Endodermal cell (in vitro differentiated cells): ENCODE data around the gene BARX1. TPM values are rescaled to one million over a fixed set of nuclear protein-coding genes. Genes with fewer than 3 reads are reported as not detected.

Experiments
- DNase-seq: peaks from one replicate; pipeline ENCODE4 v3.0.0-alpha.2; 2017
- H3K27ac ChIP-seq: 2 replicates; pipeline ENCODE4 v1.5.1; 2013; ENCODE audit warnings: mild to moderate bottlenecking, low read depth, low read length, moderate library complexity
- H3K27me3 ChIP-seq: 2 replicates; pipeline ENCODE4 v1.6.1; 2013; ENCODE audit warnings: mild to moderate bottlenecking, low read length, moderate library complexity; ENCODE audit not compliant: insufficient read depth, control insufficient read depth, poor library complexity, severe bottlenecking
- H3K36me3 ChIP-seq: 2 replicates; pipeline ENCODE4 v1.7.0; 2013; ENCODE audit warnings: mild to moderate bottlenecking, low read length, moderate library complexity; ENCODE audit not compliant: control insufficient read depth, insufficient read depth
- H3K4me1 ChIP-seq: one replicate; pipeline ENCODE4 v1.7.0; 2013; ENCODE audit warnings: low read length; ENCODE audit not compliant: control insufficient read depth, insufficient read depth
- H3K4me3 ChIP-seq: 2 replicates; pipeline ENCODE4 v1.5.1; 2013; ENCODE audit warnings: mild to moderate bottlenecking, low read length, moderate library complexity
- H3K9ac ChIP-seq: 2 replicates; pipeline ENCODE4 v1.6.1; 2013; ENCODE audit warnings: mild to moderate bottlenecking, low read length, moderate library complexity; ENCODE audit not compliant: poor library complexity, severe bottlenecking; ENCODE audit errors: extremely low read depth
- H3K9me3 ChIP-seq: 2 replicates; pipeline ENCODE4 v1.6.1; 2013; ENCODE audit warnings: mild to moderate bottlenecking, low read length, moderate library complexity; ENCODE audit not compliant: control insufficient read depth
- H3K27ac Mint-ChIP-seq: 2 replicates; pipeline ENCODE4 v1.8.0; 2020; ENCODE audit warnings: mixed read lengths
- H3K27me3 Mint-ChIP-seq: 2 replicates; pipeline ENCODE4 v1.8.0; 2021; ENCODE audit warnings: mild to moderate bottlenecking, mixed read lengths; ENCODE audit not compliant: insufficient read depth
- H3K36me3 Mint-ChIP-seq: 2 replicates; pipeline ENCODE4 v1.8.0; 2020; ENCODE audit warnings: low read depth, mixed read lengths
- H3K4me1 Mint-ChIP-seq: 2 replicates; pipeline ENCODE4 v1.8.0; 2020; ENCODE audit warnings: mixed read lengths
- H3K4me3 Mint-ChIP-seq: 2 replicates; pipeline ENCODE4 v1.8.0; 2020; ENCODE audit warnings: mild to moderate bottlenecking, moderate library complexity, mixed read lengths
- H3K9me3 Mint-ChIP-seq: 2 replicates; pipeline ENCODE4 v1.8.0; 2020; ENCODE audit warnings: mild to moderate bottlenecking, mixed read lengths
- CTCF ChIP-seq: fragments of 200-600 bp; sonication (generic); conservative IDR thresholded peaks from 2 replicates; pipeline ENCODE4 v1.5.0; 2021; ENCODE audit warnings: antibody characterized with exemption, mild to moderate bottlenecking
- WGBS, 2 experiments: methylation state at CpG; one replicate each; pipeline versions ENCODE4 v1.1.5 to v1.1.7; 2013; ENCODE audit warnings: missing lambda C conversion rate in 2 of 2, mixed read lengths in 1 of 2; ENCODE audit not compliant: insufficient coverage in 1 of 2, insufficient read length in 1 of 2; 5-methylcytosine and 5-hydroxymethylcytosine counted together
- total RNA-seq, 2 donors: library from RNA; stranded (reverse); fragmentation: NEBNext Ultra II Directional in 1 of 2; extraction: Animal tissue kit (Norgen Biotek cat#: 25700) in 1 of 2; gene quantifications; 2 replicates in 1 of 2; 3 replicates in 1 of 2; pipeline ENCODE4 v1.2.1, GENCODE V29; 2021

BARX1 gene
- total RNA-seq, 2 donors from 2014 or later = 0.35 TPM; not detected in 1

- no peaks in the 10 kb centered on the region for H3K36me3 Mint-ChIP-seq
- TF ChIP-seq CTCF = no peak
- H3K9ac ChIP-seq = no peak overlapping the region
- no peaks in the 10 kb centered on the region for H3K36me3 ChIP-seq
- no peaks in the 10 kb centered on the region for H3K9me3 ChIP-seq
- H3K27me3 ChIP-seq = no peaks in the 10 kb centered on the region
- H3K4me3 ChIP-seq = no peak overlapping the region
- DNase-seq = peak; percentile 64
- H3K27ac Mint-ChIP-seq = no peak overlapping the region
- no peaks in the 10 kb centered on the region for H3K4me1 ChIP-seq
- 73 to 80% methylated on average over 20 to 27 of the region's 27 CpGs for WGBS, 2 experiments
- H3K9me3 Mint-ChIP-seq = no peaks in the 10 kb centered on the region
- no peak overlapping the region for H3K27ac ChIP-seq
- peaks cover 6% of the 10 kb centered on the region for H3K27me3 Mint-ChIP-seq
- H3K4me1 Mint-ChIP-seq = no peaks in the 10 kb centered on the region
- no peak overlapping the region for H3K4me3 Mint-ChIP-seq
These were observed 43.2 kb downstream of the BARX1 start for GRCh38 chr9:93911801-93912554.

GRCh38 chr9:93911136-93911745, 43.9 kb downstream of the BARX1 start:
- H3K9me3 Mint-ChIP-seq = peaks cover under 1% of the 10 kb centered on the region
- no peak for TF ChIP-seq CTCF
- no peak for DNase-seq
- H3K36me3 Mint-ChIP-seq = no peaks in the 10 kb centered on the region
- Histone ChIP-seq H3K36me3 (no peaks in the 10 kb centered on the region), H3K4me1 (no peaks in the 10 kb centered on the region), H3K9ac (no peak overlapping the region), H3K9me3 (no peaks in the 10 kb centered on the region), H3K27me3 (no peaks in the 10 kb centered on the region), H3K4me3 (no peak overlapping the region), H3K27ac (no peak overlapping the region)
- peaks cover 6% of the 10 kb centered on the region for H3K27me3 Mint-ChIP-seq
- H3K4me1 Mint-ChIP-seq = no peaks in the 10 kb centered on the region
- no peak overlapping the region for H3K4me3 Mint-ChIP-seq
- WGBS, 2 experiments = 90 to 91% methylated on average over 18 to 23 of the region's 23 CpGs
- no peak overlapping the region for H3K27ac Mint-ChIP-seq

GRCh38 chr9:93910598-93910997, 44.6 kb downstream of the BARX1 start:
- Mint-ChIP-seq H3K27ac (no peak overlapping the region), H3K27me3 (peaks cover 6% of the 10 kb centered on the region), H3K4me3 (no peak overlapping the region), H3K4me1 (no peaks in the 10 kb centered on the region), H3K9me3 (peaks cover 2% of the 10 kb centered on the region), H3K36me3 (no peaks in the 10 kb centered on the region)
- H3K9ac ChIP-seq = no peak overlapping the region
- peak; percentile 60 for TF ChIP-seq CTCF
- H3K4me3 ChIP-seq = no peak overlapping the region
- no peaks in the 10 kb centered on the region for H3K9me3 ChIP-seq
- H3K36me3 ChIP-seq = no peaks in the 10 kb centered on the region
- 93 to 95% methylated on average over 6 to 7 of the region's 7 CpGs for WGBS, 2 experiments
- H3K27me3 ChIP-seq = no peaks in the 10 kb centered on the region
- no peaks in the 10 kb centered on the region for H3K4me1 ChIP-seq
- no peak overlapping the region for H3K27ac ChIP-seq
- DNase-seq = peak; percentile 63
